GM12864 (cell line): ENCODE results near the gene SMIM36.

Experiments
- DNase-seq: peaks from one replicate; pipeline ENCODE4 v3.0.0-alpha.2; 2011; ENCODE audit warnings: low read depth
- H3K4me3 ChIP-seq: 2 replicates; pipeline ENCODE4 v1.5.1; 2011; ENCODE audit warnings: mild to moderate bottlenecking, low read depth, low read length, control low read depth
- TF ChIP-seq, protein P1 (sequence below): IDR thresholded peaks from 2 replicates; pipeline ENCODE4 v1.5.1; 2011; ENCODE audit warnings: low read depth, mild to moderate bottlenecking, moderate library complexity, low read length, control low read depth, inconsistent platforms; ENCODE audit errors: missing control alignments

The SMIM36 gene

DNA sequence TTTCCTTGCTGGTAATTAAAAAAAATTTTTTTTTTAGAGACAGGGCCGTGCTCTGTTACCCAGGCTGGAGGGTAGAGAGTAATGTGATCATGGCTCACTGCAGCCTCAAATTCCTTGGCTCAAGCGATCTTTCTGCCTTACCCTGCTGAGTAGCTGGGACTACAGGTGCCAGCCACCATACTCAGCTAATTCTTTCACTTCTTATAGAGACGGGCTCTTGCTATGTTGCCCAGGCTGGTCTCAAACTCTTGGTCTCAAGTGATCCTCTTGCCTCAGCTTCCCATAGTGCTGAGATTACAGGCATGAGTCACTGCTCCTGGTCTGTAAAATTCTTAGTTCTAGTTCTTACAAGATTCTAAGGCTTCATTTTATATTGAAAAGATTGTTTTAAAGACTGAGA is 11.1 kb downstream of the SMIM36 start:
- TF ChIP-seq, protein P1, sequence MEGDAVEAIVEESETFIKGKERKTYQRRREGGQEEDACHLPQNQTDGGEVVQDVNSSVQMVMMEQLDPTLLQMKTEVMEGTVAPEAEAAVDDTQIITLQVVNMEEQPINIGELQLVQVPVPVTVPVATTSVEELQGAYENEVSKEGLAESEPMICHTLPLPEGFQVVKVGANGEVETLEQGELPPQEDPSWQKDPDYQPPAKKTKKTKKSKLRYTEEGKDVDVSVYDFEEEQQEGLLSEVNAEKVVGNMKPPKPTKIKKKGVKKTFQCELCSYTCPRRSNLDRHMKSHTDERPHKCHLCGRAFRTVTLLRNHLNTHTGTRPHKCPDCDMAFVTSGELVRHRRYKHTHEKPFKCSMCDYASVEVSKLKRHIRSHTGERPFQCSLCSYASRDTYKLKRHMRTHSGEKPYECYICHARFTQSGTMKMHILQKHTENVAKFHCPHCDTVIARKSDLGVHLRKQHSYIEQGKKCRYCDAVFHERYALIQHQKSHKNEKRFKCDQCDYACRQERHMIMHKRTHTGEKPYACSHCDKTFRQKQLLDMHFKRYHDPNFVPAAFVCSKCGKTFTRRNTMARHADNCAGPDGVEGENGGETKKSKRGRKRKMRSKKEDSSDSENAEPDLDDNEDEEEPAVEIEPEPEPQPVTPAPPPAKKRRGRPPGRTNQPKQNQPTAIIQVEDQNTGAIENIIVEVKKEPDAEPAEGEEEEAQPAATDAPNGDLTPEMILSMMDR = no peak
- DNase-seq = no peak
- no peak overlapping the region for H3K4me3 ChIP-seq

DNA sequence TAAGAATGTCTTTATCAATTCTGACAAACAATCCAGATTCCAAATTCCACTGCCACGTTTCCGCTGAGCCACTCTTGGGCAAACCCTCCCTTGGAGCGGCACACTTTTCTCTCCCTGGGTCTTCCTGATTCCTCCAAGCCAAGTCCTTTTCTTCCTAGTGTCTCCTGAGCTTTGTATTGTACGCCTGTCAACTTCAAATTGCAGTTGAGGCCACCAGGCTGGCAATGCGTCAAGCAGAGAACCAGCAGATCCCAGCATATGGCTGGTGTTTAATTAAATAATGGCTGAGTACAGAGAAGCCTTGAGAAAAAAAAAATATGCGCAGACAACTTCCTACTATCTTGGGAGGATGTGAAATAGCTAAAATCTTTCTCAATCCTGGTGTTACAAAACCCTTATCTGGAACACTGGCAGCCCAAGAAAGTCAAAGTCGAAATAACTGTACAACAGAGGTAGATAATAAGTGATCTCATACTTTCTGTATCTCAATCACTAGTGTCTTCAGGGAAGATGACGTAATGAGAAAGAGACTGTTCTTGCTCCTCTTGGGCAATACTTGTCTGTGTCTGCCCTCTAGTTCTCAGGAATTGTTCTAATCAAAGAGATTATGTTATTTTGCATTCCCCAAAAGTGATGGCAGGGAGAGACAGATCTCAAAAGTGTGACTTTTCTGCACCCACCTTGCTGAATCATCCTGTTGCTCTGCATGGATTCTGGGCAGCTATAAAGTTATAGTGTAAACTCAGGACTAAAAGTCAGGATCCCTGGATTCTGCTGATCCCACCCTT is 15.0 kb downstream of the SMIM36 start:
- no peak for DNase-seq
- TF ChIP-seq, protein P1 = no peak
- no peak overlapping the region for H3K4me3 ChIP-seq

DNA sequence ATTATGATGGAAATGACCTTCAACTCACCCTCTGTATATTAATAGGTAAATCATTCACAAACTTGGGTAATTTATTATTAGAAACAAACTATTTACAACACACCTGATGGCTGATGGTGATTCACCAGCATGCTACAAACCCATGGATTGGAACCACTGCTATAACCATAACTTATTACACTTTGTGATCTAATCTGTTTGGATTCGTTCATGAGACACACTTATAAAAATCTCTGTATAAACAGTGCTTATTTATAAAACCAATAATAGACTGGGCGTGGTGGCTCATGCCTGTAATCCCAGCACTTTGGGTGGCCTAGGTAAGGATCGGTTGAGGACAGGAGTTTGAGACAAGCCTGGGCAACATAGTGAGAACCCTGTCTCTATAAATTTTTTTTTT is 16.0 kb downstream of the SMIM36 start:
- H3K4me3 ChIP-seq = no peak overlapping the region
- TF ChIP-seq, protein P1 = no peak
- no peak for DNase-seq

DNA sequence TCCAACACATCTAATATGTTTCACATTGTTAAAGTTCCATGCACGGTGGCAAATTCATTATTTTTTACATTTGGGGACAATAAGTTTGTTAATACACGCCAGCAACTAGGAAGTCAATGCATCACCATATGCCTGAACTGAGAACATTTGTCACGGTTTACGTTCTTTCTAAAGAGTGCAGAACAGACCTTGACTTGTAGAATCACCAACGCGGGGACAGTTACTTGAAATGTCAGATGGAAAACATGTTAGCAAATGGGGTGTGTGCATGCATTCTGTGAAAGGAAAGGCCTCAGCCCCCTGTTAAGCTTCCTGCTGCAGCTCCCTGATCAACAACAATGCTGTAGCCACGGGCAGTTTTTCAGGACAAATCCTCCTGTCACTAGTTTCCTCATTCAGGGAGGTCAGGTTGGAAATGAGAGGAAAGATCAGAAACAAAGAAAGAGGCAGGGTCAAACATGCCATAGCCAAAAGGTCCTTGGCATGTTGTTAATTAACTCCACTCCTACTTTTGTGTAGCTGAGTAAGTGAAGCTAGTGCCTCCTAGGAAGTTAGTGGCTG is 18.4 kb downstream of the SMIM36 start:
- DNase-seq = no peak
- H3K4me3 ChIP-seq = no peak overlapping the region
- TF ChIP-seq, protein P1 = no peak

DNA sequence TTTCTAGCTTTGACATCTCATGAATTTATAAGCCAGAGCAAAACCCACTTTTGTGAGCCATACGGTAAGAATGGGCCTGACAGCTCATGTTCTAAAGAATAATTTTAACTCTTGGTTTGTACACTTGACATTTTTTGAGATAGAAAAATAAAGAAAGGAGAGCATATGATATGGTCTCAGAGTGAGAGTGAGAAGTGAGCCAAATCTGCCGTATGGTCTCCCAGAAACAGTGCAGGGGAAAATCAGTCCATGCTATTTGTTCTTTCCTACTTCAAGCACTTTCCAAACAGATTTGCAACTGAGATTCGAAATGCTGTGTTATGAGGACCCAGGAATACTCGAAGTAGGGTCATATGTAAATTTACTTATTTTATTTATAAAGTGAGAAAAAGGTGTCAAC is 20.9 kb downstream of the SMIM36 start:
- no peak overlapping the region for H3K4me3 ChIP-seq
- TF ChIP-seq, protein P1 = no peak
- DNase-seq = no peak

DNA sequence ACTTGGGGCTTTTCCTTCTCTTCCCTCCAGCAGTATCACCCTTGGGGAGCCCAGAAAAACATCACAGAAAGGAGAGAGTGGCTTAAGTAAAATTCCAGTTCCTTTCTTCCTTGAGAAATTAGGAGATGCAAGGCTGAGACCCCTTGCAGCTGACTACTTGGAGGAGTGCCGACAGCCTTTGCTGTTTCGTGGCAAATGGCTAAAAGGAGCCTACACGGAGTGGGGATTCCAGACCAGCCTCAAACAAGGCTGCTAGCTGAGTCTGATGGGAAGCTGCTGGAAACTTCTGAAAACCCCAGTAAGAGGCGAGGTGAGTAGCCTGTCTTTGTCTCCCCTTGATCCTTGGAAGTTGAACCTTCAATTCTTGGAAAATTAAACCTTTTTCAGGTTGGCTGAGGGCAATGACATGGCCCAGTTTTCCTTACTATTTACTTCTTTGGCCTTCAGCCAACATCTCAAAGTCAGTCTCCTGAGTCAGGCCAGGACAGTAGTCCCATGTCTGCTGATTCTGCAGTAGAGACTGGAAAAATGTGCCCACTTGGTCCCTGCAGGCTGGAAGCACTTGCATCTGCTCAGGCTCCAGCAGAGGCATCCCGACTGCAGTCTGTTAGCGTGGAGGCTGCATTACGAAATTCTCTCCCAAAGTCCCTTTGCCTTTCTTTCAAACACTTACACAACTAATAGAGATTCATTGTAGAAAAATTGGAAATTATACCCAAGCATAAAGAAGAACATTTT is 23.4 kb downstream of the SMIM36 start:
- H3K4me3 ChIP-seq = no peak overlapping the region
- TF ChIP-seq, protein P1 = no peak
- no peak for DNase-seq
